ENCODE data around the gene TMEM11.

The TMEM11 gene

DNA sequence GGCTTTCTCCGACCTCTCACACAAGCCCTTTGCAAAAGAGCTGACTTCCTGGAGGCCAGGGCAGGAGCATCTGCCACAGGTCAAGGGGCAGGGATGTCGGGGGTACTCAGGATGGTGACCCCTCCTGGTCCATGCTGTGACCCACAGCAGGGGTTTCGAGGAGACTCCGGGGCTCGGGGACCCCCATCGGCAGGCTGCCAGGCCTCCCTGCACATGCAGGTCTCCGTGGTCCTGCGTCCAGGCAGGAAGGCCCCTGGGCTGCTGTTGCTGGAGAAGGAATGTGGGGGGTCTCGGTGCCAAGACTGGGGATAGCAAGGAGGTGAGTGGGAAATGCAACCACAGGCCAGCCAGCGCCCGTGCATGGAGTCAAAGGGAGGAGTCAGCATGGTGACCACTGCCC, 27.6 kb upstream of the TMEM11 start:
- H3K4me3 ChIP-seq (ENCODE audit: low read depth, low read length): no peak overlapping the region
- TF ChIP-seq, protein P1, sequence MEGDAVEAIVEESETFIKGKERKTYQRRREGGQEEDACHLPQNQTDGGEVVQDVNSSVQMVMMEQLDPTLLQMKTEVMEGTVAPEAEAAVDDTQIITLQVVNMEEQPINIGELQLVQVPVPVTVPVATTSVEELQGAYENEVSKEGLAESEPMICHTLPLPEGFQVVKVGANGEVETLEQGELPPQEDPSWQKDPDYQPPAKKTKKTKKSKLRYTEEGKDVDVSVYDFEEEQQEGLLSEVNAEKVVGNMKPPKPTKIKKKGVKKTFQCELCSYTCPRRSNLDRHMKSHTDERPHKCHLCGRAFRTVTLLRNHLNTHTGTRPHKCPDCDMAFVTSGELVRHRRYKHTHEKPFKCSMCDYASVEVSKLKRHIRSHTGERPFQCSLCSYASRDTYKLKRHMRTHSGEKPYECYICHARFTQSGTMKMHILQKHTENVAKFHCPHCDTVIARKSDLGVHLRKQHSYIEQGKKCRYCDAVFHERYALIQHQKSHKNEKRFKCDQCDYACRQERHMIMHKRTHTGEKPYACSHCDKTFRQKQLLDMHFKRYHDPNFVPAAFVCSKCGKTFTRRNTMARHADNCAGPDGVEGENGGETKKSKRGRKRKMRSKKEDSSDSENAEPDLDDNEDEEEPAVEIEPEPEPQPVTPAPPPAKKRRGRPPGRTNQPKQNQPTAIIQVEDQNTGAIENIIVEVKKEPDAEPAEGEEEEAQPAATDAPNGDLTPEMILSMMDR (IDR thresholded peaks at IDR 0.05; ENCODE audit: borderline replicate concordance, insufficient read depth, low read depth, low read length): no peak

DNA sequence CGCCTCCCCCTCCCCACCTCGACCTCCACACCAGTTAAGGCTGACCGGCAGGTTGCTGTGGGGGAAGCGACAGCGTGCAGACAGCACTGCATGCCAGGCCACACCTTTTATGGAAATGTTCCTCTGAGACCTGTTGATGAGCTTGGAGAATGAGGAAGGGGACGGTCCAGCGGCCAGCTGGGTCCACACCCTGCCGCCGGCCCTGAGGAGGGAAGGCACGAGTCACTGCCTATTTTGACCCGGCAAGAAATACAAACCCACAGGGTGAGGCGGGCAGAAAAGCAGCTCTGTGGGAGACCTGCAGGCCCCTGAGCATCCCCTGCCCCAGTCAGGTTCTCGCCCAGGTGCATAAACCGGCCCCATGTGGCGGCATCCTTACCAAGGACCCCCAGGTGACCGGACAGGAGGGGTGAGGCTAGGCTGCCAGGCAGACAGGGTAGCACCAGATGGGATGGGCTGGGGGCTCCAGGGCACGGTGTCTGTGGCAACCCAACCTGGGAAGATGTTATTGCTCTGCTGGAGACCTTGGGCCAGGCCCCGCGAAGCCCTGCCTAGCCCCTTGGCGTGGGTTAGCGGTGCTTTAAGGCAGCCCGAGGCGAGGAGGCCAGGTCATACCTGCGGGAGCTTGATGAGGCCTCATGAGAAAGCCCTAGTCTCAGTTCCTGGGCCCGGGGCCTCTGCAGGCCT, 26.6 kb upstream of the TMEM11 start:
- TF ChIP-seq, protein P1 (IDR thresholded peaks at IDR 0.05; ENCODE audit: borderline replicate concordance, insufficient read depth, low read depth, low read length): no peak
- H3K4me3 ChIP-seq (ENCODE audit: low read depth, low read length): no peak overlapping the region

DNA sequence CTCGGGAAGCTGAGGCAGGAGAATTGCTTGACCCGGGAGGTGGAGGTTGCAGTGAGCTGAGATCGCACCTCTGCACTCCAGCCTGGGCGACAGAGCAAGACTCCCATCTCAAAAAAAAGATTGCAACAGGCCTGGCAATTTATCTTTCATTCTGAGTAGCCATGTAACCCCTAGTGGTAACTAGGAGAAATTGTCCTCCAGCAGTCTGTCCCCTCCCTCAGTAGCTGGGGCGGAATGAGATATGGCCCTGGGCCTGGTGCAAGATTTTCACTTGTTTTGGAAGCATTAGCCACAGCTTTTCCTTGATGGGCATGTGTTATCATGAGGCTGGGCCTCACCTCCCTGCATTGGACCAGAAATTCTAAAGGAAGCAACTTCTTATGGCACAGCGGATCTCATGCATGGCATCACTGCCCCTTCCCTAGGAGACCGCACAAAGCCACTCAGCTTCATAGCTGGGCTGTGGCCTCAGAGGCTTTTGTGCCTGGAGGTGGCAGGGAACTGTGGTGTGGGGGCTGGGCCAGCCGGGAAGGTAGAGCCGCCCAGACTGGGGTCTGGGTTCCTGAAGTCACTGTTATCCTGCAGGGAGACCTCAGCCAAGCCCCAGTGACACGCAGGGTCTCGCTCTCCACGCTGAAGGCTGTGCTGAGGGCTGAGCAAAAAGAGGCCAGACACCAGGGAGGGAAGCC, 25.9 kb upstream of the TMEM11 start:
- TF ChIP-seq, protein P1 (IDR thresholded peaks at IDR 0.05; ENCODE audit: borderline replicate concordance, insufficient read depth, low read depth, low read length): peak; percentile 51; the same call in 1 of the 2 replicates
- H3K4me3 ChIP-seq (ENCODE audit: low read depth, low read length): no peak overlapping the region

DNA sequence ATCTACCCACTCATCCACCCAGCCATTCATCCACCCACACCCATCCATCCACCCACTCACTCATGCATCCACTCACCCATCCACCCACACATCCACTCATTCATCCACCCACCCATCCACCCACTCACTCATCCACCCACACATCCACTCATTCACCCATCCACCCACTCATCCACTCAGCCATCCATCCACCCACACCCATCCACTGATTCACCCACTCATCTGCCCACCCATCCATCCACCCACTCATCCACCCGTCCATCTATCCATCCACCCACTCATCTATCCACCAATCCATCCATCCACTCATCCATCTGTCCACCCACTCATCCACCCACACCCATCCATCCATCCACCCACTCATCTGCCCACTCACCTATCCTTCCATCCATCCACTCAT, 22.0 kb upstream of the TMEM11 start:
- H3K4me3 ChIP-seq (ENCODE audit: low read depth, low read length): no peak overlapping the region
- TF ChIP-seq, protein P1 (IDR thresholded peaks at IDR 0.05; ENCODE audit: borderline replicate concordance, insufficient read depth, low read depth, low read length): no peak

DNA sequence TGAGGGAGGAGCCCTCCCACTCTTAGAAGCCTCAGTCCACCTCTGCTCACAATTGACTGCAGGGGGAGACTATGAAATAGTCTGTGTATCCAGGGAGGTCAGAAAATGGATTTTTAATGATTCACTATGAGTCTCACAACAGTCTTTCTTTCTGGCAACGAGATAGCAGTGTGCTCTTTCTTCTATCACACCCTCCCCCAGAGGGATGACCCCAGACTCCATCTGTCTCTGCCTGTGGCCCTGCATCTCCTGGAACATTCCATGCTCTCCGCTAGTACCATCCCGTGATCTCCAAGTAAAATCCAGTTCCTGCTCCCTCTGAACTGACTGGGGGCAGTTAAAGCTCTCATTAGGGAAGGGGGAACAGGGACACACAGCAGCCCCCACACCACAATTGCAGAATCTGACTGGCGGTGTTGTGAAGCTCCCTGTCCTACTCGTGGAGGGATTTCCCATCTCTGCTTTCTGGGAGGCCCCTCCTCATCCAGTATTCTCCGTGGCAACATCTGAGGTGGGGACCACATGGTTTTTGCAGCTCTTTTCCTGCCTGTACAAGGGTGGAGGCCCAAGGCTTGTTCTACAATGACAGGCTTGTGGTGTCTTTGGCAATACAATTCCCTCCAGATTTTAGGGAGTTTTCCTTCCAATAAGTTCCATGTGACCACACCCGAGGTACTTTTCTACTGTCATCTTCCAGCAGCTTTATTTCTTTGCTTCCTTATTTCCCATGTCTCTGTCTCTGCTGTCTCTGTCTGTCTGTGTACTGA, 19.8 kb upstream of the TMEM11 start:
- TF ChIP-seq, protein P1 (IDR thresholded peaks at IDR 0.05; ENCODE audit: borderline replicate concordance, insufficient read depth, low read depth, low read length): no peak
- H3K4me3 ChIP-seq (ENCODE audit: low read depth, low read length): no peak overlapping the region

DNA sequence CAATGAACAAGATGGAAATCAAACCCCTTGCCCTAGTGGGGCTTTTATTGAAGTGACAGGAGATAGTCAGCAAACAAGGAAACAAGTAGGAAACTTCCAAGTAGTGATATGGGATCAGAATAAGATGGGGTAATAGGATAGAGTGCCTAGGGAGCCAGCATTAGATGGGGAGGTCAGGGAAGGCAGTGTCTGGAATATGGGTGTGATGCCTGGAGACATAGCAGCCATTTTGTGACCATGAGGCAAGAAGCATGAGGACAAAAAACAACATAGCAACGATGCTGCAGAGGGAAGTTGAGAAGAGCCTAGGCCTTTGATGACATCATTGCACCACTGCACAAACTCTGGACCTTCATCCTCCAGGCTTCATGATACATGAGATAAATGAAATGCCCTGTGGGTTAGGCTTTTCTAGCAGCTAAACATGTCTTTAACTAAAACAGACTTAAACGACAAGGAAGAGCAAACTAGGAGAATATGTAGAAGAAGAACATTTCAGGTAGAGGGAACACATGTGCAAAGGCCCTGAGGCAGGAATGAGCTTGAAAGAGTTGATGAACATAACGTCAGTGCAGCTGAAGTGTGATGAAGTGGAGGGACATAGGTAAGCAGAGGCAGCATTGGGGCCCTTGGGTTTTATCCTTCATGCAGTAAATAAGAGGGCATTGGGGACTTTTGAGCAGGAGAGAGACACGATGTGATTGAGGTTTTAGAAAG, 18.2 kb upstream of the TMEM11 start:
- no peak overlapping the region for H3K4me3 ChIP-seq (ENCODE audit: low read depth, low read length)
- TF ChIP-seq, protein P1 (IDR thresholded peaks at IDR 0.05; ENCODE audit: borderline replicate concordance, insufficient read depth, low read depth, low read length): no peak
